Esophagus muscularis mucosa (tissue), 4 donors: ENCODE measurements around the gene IFNL1. TPM values are rescaled to one million over a fixed set of nuclear protein-coding genes. Genes with fewer than 3 reads are reported as not detected.

Experiments used
- DNase-seq: peaks from one replicate; pipeline ENCODE4 v3.0.0-alpha.2; 2017; ENCODE audit errors: extremely low spot score
- H3K27ac ChIP-seq, 4 donors: fragments of 200-600 bp; sonication (generic); replicated peaks in 1 of 4; 1 replicate in 3 of 4; 2 replicates in 1 of 4; pipeline ENCODE4 v1.5.1; 2016 to 2019; ENCODE audit warnings: mild to moderate bottlenecking in 1 of 4
- H3K27me3 ChIP-seq, 4 donors: fragments of 200-600 bp; sonication (generic); one replicate each; pipeline versions ENCODE4 v1.5.1 to v1.6.0; 2016 to 2019
- H3K36me3 ChIP-seq, 4 donors: fragments of 200-600 bp; sonication (generic); one replicate each; pipeline ENCODE4 v1.5.1; 2016 to 2019
- H3K4me1 ChIP-seq, 4 donors: fragments of 200-600 bp; sonication (generic); one replicate each; pipeline ENCODE4 v1.5.1; 2016 to 2019
- H3K4me3 ChIP-seq, 4 donors: fragments of 200-600 bp; sonication (generic); 1 replicate in 2 of 4; 2 replicates in 2 of 4; pipeline ENCODE4 v1.5.1; 2016 to 2019; ENCODE audit warnings: mild to moderate bottlenecking in 4 of 4, moderate library complexity in 1 of 4
- H3K9me3 ChIP-seq, 4 donors: fragments of 200-600 bp; sonication (generic); 1 replicate in 3 of 4; 2 replicates in 1 of 4; pipeline ENCODE4 v1.5.1; 2016 to 2019
- EP300 ChIP-seq: sonication (generic); formaldehyde crosslinking; IDR thresholded peaks from one replicate; pipeline ENCODE4 v1.6.1; 2017; ENCODE audit warnings: antibody characterized with exemption
- POLR2A ChIP-seq: fragments of 450-650 bp; IDR thresholded peaks from one replicate; pipeline ENCODE4 v1.6.1; 2017; ENCODE audit warnings: antibody characterized with exemption, moderate library complexity, mild to moderate bottlenecking, low read depth
- POLR2AphosphoS5 ChIP-seq, 2 donors: sonication (generic); formaldehyde crosslinking; IDR thresholded peaks; one replicate each; pipeline ENCODE4 v1.6.1; 2017; ENCODE audit warnings: antibody characterized with exemption in 2 of 2
- WGBS: methylation state at CpG from one replicate; pipeline ENCODE4 v1.1.5; 2018; 5-methylcytosine and 5-hydroxymethylcytosine counted together
- intact Hi-C: fragments of 100-400 bp; cut with DNase I; formaldehyde crosslinking; loops from one replicate; pipeline ENCODE4 v1.15.1; 2023
- total RNA-seq, 4 donors: library from RNA; depleted of rRNA; stranded (reverse); fragments of >200 nt; gene quantifications; one replicate each; pipeline versions ENCODE4 v1.1.0 to v1.2.1, GENCODE V29; 2016
- TF ChIP-seq, protein P1 (sequence below), 3 experiments: fragments of 200-600 bp in 2 of 3; fragments of 450-650 bp in 1 of 3; sonication (generic) in 2 of 3; IDR thresholded peaks; one replicate each; pipeline ENCODE4 v1.5.1; 2017 to 2019; ENCODE audit warnings: antibody characterized with exemption in 3 of 3, mild to moderate bottlenecking in 2 of 3, moderate library complexity in 1 of 3

The IFNL1 gene
- total RNA-seq, 4 donors from 2014 or later, result not detected

DNA sequence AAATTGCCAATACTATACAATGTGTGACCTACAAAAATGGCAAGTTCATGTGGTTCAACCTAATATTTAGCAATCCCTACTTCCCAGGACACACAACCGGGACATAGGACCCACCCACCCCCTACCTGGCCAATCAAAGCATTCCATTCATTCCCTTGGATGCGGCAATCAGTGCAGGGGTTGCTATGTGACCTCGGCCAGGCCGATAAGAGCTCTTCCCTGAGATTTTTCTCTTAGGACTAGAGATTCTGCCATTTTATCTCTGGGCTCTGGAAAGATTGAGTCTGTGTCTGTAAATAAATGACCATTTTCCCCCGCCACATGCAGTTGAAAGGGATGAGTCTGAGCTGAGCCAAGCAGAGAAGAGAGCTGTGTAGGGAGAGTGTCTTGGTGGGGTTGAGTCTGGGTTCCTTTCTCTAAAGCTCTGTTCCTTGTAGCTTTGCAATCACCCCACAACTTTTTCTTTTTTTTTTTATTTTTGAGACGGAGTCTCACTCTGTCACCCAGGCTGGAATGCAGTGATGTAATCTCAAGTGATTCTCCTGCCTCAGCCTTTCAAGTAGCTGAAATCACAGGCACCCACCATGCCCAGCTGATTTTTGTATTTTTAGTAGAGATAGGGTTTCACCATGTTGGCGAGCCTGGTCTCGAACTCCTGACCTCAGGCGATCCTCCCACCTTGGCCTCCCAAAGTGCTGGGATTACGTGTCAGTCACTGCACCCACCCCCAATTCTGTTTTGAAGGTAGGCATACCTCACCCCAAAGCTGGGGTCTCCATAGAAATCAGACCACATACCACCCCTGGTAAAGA, 7.4 kb downstream of the IFNL1 start:
- intact Hi-C loops, result no loop called here
- WGBS, result 53% methylated on average over 10 of the region's 10 CpGs
- TF ChIP-seq, protein P1, sequence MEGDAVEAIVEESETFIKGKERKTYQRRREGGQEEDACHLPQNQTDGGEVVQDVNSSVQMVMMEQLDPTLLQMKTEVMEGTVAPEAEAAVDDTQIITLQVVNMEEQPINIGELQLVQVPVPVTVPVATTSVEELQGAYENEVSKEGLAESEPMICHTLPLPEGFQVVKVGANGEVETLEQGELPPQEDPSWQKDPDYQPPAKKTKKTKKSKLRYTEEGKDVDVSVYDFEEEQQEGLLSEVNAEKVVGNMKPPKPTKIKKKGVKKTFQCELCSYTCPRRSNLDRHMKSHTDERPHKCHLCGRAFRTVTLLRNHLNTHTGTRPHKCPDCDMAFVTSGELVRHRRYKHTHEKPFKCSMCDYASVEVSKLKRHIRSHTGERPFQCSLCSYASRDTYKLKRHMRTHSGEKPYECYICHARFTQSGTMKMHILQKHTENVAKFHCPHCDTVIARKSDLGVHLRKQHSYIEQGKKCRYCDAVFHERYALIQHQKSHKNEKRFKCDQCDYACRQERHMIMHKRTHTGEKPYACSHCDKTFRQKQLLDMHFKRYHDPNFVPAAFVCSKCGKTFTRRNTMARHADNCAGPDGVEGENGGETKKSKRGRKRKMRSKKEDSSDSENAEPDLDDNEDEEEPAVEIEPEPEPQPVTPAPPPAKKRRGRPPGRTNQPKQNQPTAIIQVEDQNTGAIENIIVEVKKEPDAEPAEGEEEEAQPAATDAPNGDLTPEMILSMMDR (IDR thresholded peaks at IDR 0.05), result no peak
- no peak for TF ChIP-seq POLR2AphosphoS5 (IDR thresholded peaks at IDR 0.05)
- TF ChIP-seq POLR2A, result no peak
- no peak for TF ChIP-seq EP300
- Histone ChIP-seq H3K4me3 (no peak overlapping the region), H3K9me3 (no peaks in the 10 kb centered on the region), H3K36me3 (no peaks in the 10 kb centered on the region), H3K4me1 (peaks cover 8 to 18% (median 13%) of the 10 kb centered on the region in 4 donors), H3K27me3 (peaks cover 0 to 78% (median 23%) of the 10 kb centered on the region in 4 donors), H3K27ac (no peak overlapping the region)
- DNase-seq, result no peak

DNA sequence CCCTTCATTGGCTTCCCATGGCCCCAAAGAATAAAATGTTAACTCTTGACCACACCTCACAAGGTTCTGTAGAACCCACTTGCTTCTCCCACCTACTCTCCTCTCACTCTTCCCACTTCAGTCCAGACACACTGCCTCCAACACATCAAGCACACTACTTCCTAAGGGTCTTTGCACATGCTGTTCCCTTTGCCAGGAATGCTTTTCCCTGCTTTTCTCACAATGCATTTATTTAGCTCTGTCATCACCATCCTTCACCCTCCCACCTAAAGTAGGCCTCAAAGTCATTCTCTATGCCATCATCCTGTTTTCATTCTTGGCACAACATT, 7.9 kb downstream of the IFNL1 start:
- Histone ChIP-seq H3K9me3 (no peaks in the 10 kb centered on the region), H3K36me3 (no peaks in the 10 kb centered on the region), H3K27ac (no peak overlapping the region), H3K27me3 (peaks cover 0 to 81% (median 24%) of the 10 kb centered on the region in 4 donors), H3K4me1 (peaks cover 8 to 20% (median 13%) of the 10 kb centered on the region in 4 donors), H3K4me3 (no peak overlapping the region)
- DNase-seq, result no peak
- no peak for TF ChIP-seq POLR2AphosphoS5 (IDR thresholded peaks at IDR 0.05)
- no peak for TF ChIP-seq POLR2A
- TF ChIP-seq EP300, result no peak
- TF ChIP-seq, protein P1 (IDR thresholded peaks at IDR 0.05), result no peak
- intact Hi-C loops, result no loop called here

DNA sequence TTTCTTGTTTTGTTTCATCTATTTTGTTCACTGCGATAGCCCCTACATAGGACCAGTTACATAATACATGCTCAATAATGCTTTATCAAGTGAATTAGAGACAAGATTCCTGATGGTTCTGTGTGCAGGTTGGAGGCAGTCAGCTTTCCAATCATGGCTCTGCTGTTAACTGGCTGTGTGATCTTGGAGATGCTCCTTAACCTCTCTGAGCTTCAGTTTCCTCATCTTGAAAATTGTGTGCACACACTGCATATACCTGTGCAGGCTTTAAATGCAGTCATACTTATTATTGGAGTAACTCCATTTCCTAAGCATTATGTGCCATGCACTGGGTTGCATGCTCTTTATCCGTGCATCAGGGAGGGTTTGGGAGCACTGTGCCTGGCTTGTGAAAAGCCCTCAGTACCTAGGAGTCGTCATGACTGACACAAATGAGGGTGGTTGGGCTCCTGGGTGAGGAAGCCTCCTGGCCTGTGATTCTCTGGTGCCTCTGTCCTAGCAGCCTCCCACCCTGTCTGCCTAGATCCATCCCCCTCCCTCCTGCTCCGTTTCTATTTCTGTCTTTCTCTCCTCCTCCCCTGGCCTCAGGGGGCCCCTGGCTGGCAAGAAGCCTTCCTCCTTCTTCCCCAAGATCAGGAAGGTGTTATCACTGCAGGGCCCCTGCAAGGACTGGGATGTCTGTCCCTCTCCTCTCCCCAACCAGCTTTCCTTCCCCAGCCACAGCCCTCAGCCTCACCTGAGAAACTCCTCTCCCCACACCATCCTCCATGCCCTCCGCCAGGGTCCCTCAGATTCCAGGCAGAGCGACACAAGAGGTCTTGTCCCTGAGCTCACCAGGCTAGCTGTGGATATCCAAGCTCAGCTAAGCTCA, 8.7 kb downstream of the IFNL1 start:
- Histone ChIP-seq H3K9me3 (no peaks in the 10 kb centered on the region), H3K36me3 (no peaks in the 10 kb centered on the region), H3K27me3 (peaks cover 0 to 84% (median 24%) of the 10 kb centered on the region in 4 donors), H3K4me1 (peaks cover 8 to 20% (median 13%) of the 10 kb centered on the region in 4 donors), H3K27ac (no peak overlapping the region), H3K4me3 (no peak overlapping the region)
- WGBS, result 47% methylated on average over 6 of the region's 6 CpGs
- intact Hi-C loops, result no loop called here
- no peak for DNase-seq
- TF ChIP-seq, protein P1 (IDR thresholded peaks at IDR 0.05), result no peak
- TF ChIP-seq POLR2A (no peak), EP300 (no peak), POLR2AphosphoS5 (IDR thresholded peaks at IDR 0.05) (no peak)

DNA sequence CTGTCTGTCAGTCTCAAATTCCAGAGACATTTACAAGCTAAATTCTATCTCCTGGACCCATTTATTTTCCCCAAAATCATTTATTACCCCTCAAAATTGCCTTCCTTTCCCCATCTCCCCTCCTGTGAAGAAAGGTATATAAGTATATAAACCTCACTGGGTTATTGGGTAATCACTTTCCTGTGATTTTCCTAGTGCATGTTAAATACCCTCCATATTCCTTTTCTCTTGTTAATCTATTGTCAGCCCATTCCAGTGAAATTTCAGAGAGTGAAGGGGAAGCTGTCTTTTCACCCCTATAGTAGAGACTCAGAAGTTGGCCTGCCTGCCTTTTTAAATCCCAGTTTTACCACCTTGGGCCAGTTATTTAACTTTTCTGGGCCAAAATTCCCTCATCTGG, 9.9 kb downstream of the IFNL1 start:
- Histone ChIP-seq H3K9me3 (no peaks in the 10 kb centered on the region), H3K4me3 (no peak overlapping the region), H3K36me3 (no peaks in the 10 kb centered on the region), H3K27me3 (peaks cover 0 to 82% (median 24%) of the 10 kb centered on the region in 4 donors), H3K27ac (no peak overlapping the region), H3K4me1 (peaks cover 8 to 20% (median 13%) of the 10 kb centered on the region in 4 donors)
- TF ChIP-seq, protein P1 (IDR thresholded peaks at IDR 0.05), result no peak
- TF ChIP-seq POLR2A, result no peak
- TF ChIP-seq EP300, result no peak
- TF ChIP-seq POLR2AphosphoS5 (IDR thresholded peaks at IDR 0.05), result no peak
- DNase-seq, result no peak
- intact Hi-C loops, result no loop called here
